Right ventricle myocardium inferior (tissue), 1 donor: Measurements from ENCODE around the gene CDC40. TPM values are rescaled to one million over a fixed set of nuclear protein-coding genes. Genes with fewer than 3 reads are reported as not detected.
A peak's percentile ranks its signal among the peaks of the same experiment; 100 is the strongest.
"Not testable (repeated sequence)": the region's sequence is repeated elsewhere in the genome, so short reads cannot be mapped to it uniquely, and the experiment has no call there.

Experiments used
- ATAC-seq: fragments of 200-7000 bp; cut with Tn5 transposase; one replicate; pipeline ENCODE4 v1.9.1; 2020; ENCODE audit warnings: mild to moderate bottlenecking, moderate library complexity
- DNase-seq: peaks from one replicate; pipeline ENCODE4 v3.0.0; 2021; ENCODE audit errors: missing footprints
- intact Hi-C: fragments of 100-400 bp; cut with DNase I; formaldehyde crosslinking; loops from one replicate; pipeline ENCODE4 v1.11.0; 2022
- total RNA-seq: library from RNA; stranded (reverse); fragmentation: NEBNext Ultra II Directional; extraction: Animal tissue kit (Norgen Biotek cat#: 25700); gene quantifications from one replicate; pipeline ENCODE4 v1.2.1, GENCODE V29; 2021
- donor health status: DM: no; HTN: yes; CAD: no; lungs with severe emphysema.

CDC40 gene
- total RNA-seq, 1 donor from 2014 or later: 15.7 TPM

DNA sequence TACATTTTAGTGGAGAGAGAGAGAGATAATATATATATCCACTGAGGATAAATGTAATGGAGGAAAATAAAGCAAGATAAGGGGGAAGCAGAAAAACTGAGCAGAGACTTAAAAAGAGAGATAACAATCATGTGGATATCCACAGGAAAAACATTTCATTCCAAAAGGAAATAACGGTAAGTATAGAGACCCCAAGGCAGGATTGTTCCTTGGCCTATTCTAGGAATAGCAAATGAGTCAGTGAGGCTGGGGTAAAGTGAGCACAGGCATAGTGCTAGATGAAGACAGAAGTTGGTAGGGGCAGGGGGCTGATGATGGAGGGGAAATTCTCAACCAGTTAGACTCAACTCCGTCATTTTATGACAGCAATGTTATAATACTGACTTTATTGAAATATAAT lies 11.2 kb downstream of the CDC40 start:
- no peak for ATAC-seq
- intact Hi-C loops: no loop called here
- DNase-seq: no peak

DNA sequence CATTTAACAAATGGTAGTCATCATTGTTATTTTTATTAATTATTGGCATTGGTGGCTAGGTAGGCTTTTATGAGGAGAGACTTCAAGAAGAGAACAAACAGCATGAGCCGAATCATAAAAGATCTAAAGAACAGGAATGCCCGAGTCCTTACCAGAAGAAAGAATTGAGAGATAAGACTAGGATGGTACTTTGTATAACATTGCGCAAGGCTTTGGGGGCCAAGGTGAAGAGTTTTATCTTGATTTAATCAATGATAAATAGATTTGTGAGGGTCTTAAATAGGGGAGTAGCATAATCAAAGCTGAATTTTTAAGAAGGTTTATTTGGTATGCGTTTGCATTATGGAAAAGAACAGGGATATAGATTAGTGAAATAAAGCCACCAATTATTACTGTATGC lies 15.4 kb downstream of the CDC40 start:
- intact Hi-C loops: no loop called here
- ATAC-seq: no peak
- no peak for DNase-seq

DNA sequence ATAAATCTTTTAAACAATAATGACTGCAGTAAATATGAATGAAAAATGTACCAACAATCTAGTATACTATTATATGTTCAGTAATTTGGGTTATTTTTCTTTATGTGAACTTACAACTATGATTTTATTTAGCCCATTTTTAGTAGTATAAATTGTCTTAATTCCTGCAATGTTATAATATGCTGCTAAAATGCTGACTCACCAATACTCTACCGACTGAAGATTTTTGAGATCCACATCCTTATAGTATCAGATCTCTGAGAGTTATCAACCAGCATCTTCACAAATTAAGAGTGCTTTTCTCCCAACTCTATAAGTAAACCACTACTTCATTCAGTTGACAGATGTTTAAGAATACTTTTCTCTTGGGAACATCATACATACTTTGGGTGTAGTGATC lies 16.6 kb downstream of the CDC40 start:
- intact Hi-C loops: no loop called here
- ATAC-seq: no peak
- no peak for DNase-seq

DNA sequence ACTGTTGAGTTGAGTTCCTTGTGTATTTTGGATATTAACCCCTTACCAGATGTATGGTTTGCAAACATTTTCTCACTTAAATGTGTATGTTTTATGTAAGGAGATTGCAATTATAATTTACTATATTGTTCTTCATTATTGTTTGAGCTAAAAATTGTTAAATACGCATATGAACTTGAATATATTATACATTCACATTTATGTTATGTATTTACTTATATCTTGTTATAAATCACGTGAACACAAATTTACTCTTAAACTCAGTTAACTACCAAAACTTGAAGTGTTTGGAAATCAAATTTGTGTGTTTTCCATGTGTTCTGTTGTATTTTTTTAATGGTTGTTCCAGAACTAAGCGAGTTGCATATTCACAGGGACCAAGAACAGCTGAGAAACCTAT lies 18.3 kb downstream of the CDC40 start:
- intact Hi-C loops: no loop called here
- ATAC-seq (no peak), DNase-seq (no peak)

DNA sequence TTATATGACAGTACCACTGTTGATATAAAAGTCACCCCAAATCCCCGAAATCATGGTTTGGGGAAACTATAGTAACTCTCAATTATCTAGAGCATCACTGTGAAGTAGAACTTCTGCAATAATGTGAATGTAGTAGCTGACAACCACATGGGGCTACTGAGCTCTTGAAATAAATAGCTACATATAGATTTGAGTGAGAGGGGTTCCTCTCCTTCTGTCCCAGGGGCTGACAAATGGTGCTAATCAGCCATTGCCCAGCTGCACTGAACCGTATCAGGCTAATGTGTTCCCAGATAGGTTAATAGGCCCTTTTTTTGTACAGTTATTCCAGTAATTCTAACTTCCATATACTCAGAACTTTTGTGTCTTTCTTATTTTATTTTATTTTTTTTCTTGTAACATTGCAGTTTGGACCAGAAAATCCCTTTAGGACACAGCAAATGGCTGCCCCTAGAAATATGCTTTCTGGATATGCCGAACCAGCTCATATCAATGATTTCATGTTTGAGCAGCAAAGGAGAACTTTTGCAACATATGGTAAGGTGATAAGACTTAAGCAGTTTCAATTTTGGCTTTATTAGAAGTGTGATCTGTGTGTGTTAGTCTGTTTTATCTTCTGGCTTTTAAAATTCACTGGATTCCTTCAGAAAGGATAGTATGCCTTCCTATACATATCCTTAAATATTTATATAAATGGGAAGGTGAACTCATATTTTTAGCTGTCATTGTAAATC lies 21.1 kb downstream of the CDC40 start:
- DNase-seq: no peak
- intact Hi-C loops: no loop called here
- ATAC-seq: no peak

DNA sequence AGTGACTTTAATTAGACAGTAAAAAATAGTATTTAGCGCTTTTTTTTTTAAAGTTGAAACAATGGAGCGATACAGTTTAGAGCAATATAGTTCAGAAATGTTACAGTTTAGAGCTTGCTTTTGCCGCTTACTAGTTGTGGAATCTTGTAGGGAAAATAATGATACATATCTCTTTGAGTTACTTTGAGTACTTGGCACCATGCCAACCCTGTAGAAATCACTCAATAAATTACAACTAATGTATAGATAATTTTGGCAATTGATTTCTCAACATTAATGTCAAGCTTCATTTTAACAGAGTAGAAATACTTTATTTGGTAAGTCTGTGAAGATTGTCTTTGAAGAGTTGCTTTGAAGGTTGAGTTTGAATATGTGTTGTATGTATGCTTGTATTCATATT lies 27.4 kb downstream of the CDC40 start:
- DNase-seq: no peak
- intact Hi-C loops: no loop called here
- no peak for ATAC-seq

DNA sequence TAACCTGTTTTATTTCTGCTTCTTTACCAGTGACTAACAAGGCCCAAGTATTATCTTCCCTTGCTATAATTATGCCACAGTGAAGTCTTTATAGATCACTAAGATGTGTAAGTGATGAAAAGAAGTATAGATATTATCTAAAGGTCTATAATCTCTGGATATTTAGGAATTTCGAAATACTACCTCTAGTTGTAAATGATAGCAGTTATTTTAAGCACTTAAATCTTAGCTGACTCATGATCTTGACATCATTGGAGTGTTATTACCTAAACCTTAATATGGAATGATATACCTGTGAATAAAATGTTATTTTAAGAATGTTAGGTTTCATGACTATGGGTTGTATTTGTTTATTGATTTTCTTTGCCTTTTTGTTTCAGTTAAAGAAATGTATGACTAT lies 31.5 kb downstream of the CDC40 start:
- intact Hi-C loops: no loop called here
- no peak for DNase-seq
- ATAC-seq: no peak

DNA sequence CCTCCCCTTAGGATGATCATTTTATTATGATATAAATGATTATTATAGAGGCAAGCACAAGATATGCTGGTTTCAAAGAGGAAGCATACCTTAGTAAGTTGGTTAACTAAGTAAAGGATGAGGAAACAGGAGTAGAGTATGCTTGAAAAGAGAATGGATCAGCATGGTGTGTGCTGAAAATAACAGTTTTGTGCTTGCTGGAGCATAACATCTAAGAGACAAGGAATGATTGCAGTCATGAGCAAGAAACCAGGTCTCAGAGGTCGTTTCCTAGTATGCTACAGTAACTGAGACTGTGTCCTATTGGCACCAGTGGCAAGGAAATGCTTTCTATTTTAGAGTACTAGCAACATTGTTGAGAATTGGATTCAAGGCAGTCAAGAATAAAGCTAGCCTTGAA lies 34.1 kb downstream of the CDC40 start:
- no peak for ATAC-seq
- DNase-seq: no peak
- intact Hi-C loops: no loop called here

DNA sequence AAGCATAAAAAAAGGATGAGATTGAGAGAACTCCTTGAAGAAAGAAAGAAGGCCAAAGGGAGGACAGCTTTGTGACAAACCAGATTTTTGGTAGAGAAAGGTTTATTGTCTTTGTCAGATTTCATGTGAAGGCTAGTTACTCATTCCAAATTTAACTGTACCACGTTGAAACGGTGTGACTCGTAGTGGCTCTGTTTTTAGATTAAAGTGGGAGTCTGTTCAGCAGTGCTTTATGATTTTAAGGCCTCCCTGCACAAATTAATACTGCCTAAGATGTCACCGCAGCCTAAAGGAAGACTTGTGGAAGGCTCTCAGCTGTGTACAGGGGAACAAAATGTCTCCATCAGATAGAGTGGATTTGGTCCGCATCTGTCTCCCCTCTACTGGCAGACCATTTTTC lies 35.9 kb downstream of the CDC40 start:
- intact Hi-C loops: no loop called here
- no peak for ATAC-seq
- no peak for DNase-seq

DNA sequence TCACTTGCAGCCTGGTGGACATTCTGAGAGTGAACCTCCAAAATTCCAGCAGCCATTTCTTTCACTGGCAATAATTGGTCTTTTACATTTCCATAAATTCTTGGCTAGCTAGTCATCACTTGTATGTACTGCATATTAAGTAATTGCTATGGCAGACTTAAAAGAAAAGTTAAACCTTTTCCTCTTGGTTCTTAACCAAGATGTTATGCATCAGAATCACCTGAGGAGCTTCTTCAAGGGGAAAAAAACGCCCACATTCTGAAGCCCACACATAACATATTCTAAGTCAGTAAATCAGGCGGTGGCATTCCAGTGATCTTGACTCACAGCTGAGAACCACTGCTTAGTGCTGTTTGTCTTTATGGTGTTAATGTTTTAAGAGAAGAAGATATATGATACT lies 37.0 kb downstream of the CDC40 start:
- no peak for DNase-seq
- intact Hi-C loops: no loop called here
- no peak for ATAC-seq

DNA sequence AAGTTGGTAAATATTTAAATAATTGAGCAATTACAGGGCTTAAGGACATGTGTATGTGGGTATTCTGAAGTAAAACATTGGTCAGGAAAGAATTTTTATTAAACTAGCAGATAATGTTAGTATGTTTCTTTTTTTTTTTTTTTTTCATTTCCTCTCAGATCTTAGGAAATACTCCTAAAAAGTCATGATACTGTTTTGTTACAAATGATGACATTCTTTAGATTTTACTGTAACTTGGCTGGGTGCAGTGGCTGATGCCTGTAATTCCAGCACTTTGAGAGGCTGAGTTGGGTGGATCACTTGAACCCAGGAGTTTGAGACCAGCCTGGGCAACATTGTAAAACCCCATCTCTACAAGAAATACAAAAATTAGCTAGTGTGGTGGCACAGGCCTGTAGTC lies 41.5 kb downstream of the CDC40 start:
- intact Hi-C loops: no loop called here
- DNase-seq: no peak
- no peak for ATAC-seq

DNA sequence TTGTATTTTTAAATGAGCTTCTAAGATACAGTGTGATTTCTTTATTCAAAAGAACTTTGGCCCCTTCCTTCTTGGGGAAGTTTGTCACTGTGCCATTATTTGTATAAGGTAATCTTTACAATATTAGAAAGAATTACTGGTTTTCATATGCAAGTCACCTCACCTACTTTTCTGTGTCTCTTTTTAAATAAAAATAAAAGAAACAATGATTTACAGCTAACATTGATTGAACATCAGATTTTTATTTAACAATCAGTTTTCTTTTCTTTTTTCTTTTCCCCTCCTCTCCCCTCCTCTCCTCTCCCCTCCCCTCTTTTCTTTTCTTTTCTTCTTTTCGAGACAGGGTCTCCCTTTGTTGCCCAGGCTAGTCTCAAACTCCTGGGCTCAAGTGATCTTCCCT lies 46.0 kb downstream of the CDC40 start:
- intact Hi-C loops: no loop called here
- ATAC-seq: no peak
- DNase-seq: no peak

DNA sequence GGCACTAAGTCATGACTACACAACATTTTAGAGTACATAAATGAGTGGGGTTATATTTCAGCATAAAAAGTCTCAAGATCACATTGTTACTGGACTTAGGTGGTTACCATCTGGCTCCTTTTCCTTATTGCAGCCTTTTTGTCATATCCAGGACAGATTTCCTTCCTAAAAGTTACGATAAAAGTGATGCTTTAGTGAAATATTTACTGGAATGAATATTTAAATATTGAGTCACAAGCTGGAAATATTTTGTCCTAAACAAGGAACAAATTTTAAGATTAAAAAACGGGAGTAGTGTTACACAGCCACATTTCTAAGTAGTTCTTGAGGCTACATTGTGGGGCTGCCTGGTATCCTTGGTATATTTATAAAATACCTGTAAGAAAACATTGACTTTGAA lies 52.2 kb downstream of the CDC40 start:
- intact Hi-C loops: loop anchor here (5.0 kb wide), 1 partner anchor 220 kb away; no protein-coding TSS in a partner anchor
- DNase-seq: no peak
- no peak for ATAC-seq

DNA sequence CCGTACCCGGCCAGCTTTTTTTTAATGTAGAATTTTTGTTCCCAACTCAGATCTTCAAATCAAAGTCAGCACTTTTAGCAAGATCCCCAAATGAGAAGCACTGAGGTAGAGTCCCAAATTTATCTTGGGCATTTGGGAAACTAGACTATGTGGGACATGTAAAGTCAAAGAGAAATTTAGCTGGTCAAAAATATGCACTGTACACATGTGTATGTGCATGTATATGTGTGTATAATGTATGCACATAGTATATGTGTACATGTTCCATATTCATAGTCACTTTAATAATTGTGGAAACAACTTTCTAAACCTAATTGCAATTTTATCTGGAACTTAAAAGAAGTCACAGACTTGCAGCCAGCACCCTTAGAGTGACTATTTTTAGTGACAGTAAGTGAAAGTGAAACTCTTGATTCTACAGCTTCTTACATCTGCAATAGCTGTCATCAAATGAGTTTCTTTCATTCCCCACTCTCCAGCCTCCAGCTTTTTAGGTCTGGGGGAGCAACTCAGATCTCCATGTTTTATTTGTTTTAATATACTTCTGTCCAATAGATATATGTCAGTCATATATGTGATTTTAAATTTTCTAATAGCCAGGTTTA lies 53.6 kb downstream of the CDC40 start:
- peak; percentile 52 for ATAC-seq

DNA sequence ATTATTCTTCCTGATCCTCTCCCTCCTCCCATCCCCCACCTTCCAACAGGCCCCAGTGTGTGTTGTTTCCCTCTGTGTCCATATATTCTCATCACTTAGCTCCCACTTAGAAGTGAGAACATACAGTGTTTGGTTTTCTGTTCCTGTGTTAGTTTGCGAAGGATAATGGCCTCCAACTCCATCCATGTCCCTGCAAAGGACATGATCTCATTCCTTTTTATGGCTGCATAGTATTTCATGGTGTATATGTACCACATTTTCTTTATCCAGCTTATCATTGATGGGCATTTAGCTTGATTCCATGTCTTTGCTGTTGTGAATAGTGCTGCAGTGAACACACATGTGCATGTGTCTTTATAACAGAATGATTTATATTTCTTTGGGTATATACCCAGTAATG lies 55.8 kb downstream of the CDC40 start:
- ATAC-seq, intact Hi-C loops: not testable (repeated sequence)

More for the DNA sequence above, 53.6 kb downstream of the CDC40 start:
- intact Hi-C loops: loop anchor here (5.0 kb wide), 1 partner anchor 222 kb away; no protein-coding TSS in a partner anchor
- no peak for DNase-seq

DNA sequence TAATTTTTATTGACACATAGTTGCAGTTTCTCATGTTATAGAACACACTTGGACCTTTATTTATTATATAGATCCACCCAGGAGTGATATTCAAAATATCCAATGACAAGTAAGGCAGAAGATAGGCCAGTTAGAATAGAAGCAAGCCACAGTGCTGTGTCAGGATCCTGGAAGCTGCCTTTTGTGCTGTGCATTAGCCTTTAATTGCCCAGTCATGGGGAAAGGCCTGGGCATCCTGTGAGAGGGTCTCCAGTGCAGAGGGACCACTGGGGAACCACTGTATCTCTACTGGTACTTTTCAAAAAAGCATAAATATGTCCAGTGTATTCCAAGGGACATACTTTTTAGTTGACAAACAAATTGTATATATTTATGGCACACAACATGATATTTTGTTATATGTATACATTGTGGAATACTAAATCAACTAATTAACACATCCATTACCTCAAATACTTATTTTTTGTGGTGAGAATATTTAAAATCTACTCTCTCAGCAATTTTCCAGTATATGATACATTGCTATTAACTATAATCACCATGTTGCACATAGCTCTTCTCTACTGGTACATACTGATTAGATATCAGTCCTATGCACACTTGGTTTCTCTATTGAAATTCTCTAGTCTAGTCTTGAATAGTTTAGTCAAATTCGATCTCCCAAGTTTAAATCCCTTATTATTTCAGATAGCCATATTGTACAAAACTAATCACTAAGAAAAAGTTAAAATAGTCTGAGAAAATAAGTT lies 59.5 kb downstream of the CDC40 start:
- ATAC-seq: no peak
- no peak for DNase-seq
- intact Hi-C loops: no loop called here

More for the DNA sequence above, 55.8 kb downstream of the CDC40 start:
- DNase-seq: not testable (repeated sequence)

DNA sequence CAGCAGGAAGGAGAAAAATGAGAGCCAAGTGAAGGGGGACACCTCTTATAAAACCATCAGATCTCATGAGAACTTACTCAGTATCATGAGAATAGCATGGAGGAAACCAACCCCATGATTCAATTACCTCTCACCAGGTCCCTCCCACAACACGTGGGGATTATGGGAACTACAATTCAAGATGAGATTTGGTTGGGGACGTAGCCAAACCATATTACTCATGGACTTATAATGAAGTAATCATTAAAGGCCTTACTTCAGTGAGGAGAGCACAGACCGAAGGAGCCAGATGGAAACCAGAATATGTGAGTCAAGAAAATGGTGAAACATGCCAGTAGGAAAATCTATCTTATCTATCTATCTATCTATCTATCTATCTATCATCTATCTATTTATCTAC lies 64.4 kb downstream of the CDC40 start:
- ATAC-seq, intact Hi-C loops, DNase-seq: not testable (repeated sequence)

DNA sequence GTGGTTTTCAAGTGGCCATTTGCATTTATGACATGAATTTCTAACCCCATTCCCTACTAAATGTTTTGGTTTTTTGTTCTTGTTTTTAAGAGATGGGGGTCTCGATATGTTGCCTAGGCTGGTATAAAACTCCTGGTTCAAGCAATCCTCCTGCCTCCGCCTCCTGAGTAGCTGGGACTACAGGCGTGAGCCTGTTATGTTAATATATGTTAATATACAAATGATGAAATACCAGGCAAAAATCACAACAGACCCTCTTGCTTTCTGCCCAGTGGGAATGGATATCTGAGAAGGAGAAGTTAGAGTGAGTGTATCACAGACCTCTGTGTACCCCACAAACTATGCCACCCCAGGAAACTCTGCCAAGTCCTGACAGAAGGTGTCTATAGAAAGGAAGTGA lies 66.2 kb downstream of the CDC40 start:
- intact Hi-C loops: no loop called here
- DNase-seq: no peak

DNA sequence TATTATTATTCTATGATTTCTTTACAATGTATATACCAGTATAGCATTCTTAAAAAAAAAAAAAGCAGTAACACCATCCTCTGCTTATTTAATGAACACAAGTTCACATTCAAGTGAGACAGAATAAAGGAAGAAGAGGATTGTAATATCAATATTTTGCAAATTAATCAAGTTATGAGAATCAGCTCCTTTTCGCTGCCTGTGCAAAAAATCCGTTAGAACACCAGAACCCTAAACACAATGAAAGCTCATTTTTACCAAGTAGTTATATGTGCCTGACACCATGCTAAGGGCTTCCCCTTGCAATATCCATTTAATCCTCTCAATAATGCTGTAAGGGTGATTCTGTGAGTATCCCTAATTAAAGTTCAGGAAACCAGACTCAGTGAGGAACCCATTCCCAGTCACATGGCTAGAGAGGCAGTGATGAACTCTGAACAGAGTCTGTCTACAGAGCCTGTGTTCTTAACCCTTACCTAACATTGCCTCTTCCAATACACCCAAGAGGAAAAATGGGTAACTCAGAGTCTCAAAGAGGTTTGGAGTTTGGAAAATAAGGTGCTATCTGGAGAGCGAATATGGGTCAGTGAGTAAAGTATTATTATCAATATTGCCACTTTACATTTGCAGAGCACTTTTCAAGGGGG lies 66.8 kb downstream of the CDC40 start:
- DNase-seq (no peak), ATAC-seq (no peak)
- intact Hi-C loops: no loop called here

More for the DNA sequence above, 66.2 kb downstream of the CDC40 start:
- ATAC-seq: no peak
